T-helper 2 cell (primary cell): ENCODE results near the gene EEFSEC.

ENCODE experiments used
- DNase-seq, 5 experiments: peaks; one replicate each; pipeline versions ENCODE4 v3.0.0 to v3.0.0-alpha.2; 2012 to 2022

EEFSEC gene

GRCh38 chr3:128419311-128419710 lies 266.0 kb downstream of the EEFSEC start:
- DNase-seq = no peak

GRCh38 chr3:128420289-128420688 lies 267.0 kb downstream of the EEFSEC start:
- DNase-seq = no peak

GRCh38 chr3:128420720-128421438 lies 267.6 kb downstream of the EEFSEC start:
- no peak for DNase-seq

GRCh38 chr3:128421439-128421836 lies 268.2 kb downstream of the EEFSEC start:
- DNase-seq = no peak

- no peak for DNase-seq
These were observed 268.7 kb downstream of the EEFSEC start for GRCh38 chr3:128421966-128422365.

- DNase-seq = no peak
These were observed 269.7 kb downstream of the EEFSEC start for GRCh38 chr3:128422762-128423524.

GRCh38 chr3:128423525-128424147 lies 270.4 kb downstream of the EEFSEC start:
- DNase-seq = no peak

- no peak for DNase-seq
These were observed 271.3 kb downstream of the EEFSEC start for GRCh38 chr3:128424508-128425069.

GRCh38 chr3:128425142-128425845 lies 272.0 kb downstream of the EEFSEC start:
- no peak for DNase-seq

GRCh38 chr3:128425846-128426127 lies 272.5 kb downstream of the EEFSEC start:
- DNase-seq = no peak

- peak; percentile 8 to 44 (median 36) for DNase-seq
These were observed 273.0 kb downstream of the EEFSEC start for GRCh38 chr3:128426128-128426921.

- DNase-seq = no peak
These were observed 274.0 kb downstream of the EEFSEC start for GRCh38 chr3:128427175-128427857.

GRCh38 chr3:128427872-128428822 lies 274.9 kb downstream of the EEFSEC start:
- DNase-seq = no peak

- no peak for DNase-seq
These were observed 276.0 kb downstream of the EEFSEC start for GRCh38 chr3:128429275-128429674.

- no peak for DNase-seq
These were observed 276.5 kb downstream of the EEFSEC start for GRCh38 chr3:128429751-128430150.

- no peak for DNase-seq
These were observed 277.0 kb downstream of the EEFSEC start for GRCh38 chr3:128430301-128430700.

GRCh38 chr3:128430731-128431130 lies 277.4 kb downstream of the EEFSEC start:
- no peak for DNase-seq

- DNase-seq = no peak
These were observed 278.6 kb downstream of the EEFSEC start for GRCh38 chr3:128431803-128432300.

GRCh38 chr3:128432301-128432970 lies 279.2 kb downstream of the EEFSEC start:
- no peak for DNase-seq
